GM18511 (cell line): ENCODE data around the gene ATRAID.

Experiments
- ATAC-seq: cut with Tn5 transposase; IDR thresholded peaks from one replicate; pipeline ENCODE4 v1.9.1; 2021; ENCODE audit warnings: mild to moderate bottlenecking, moderate library complexity; ENCODE audit not compliant: unreplicated experiment

ATRAID gene

GRCh38 chr2:27247893-27248292 lies 36.1 kb downstream of the ATRAID start:
- no peak for ATAC-seq

DNA sequence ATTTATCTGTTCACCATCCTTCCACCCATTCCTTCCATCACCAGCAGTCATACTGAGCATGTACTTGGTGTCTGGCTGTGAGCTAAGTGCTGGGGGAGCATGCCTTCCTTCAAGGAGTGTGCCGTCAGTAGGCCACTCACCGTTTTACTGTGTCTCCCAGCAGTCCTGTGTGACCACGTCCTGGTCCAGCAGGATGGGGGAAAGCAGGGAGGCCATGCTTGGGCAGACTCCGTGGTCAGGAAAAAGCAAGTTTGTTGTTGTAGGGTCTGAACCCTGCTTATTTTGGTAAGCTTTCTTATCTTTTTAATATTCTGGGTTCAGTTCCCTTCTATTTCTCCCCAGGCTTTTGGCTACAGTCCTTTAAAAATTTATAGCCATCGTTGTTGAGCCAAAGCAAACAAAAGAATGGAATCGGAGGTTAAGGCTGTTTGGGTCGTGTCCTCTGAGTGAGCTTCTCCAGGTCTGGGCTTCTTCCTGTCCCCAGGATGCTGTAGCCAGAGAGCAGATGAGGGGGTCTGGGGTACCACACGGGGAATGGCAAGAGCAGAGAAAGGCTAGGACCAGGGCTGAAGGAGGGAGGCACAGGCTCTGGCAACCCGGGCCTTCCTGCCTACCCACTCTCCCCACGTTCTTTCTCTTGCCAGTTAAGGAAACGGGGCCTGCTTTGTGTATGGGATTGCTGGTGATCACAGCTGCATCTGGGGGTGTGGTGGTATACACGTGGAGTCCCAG lies 37.5 kb downstream of the ATRAID start:
- ATAC-seq: no peak

DNA sequence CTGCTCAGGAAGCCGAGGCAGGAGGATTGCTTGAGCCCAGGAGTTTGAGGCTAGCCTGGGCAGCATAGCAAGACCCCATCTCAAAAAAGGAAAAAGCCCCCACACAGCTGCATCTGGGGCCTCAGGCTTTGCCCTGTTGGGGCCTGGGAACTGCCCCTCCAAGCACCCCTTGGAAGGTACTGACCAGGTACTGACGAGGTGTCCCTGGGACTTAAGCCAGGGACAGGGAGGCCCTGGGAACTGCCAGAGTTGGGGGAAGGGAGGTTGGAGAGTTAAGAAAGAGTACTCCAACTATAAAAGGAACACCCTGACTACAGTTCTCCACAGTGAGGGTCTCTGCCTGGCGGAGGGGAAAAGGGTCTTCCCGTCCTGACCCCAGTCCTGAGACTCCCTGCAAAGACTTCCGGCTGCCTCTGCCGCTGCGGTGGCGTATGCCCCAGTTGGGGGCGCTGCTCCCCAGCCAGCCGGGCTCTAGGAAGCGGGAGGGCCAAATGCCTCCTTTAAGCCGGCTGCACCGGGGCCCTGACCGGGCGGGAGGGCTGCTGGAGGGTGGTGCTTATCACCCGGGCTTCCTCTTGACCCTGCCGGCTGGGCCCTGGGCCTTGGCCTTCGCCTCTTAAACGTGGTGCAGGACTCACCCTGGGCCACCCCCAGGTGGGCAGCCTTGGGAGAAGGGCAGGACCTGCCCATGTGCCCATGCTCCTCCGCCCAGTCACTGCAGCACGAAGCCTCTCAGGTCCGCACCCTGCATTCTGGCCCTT lies 38.2 kb downstream of the ATRAID start:
- ATAC-seq: no peak

DNA sequence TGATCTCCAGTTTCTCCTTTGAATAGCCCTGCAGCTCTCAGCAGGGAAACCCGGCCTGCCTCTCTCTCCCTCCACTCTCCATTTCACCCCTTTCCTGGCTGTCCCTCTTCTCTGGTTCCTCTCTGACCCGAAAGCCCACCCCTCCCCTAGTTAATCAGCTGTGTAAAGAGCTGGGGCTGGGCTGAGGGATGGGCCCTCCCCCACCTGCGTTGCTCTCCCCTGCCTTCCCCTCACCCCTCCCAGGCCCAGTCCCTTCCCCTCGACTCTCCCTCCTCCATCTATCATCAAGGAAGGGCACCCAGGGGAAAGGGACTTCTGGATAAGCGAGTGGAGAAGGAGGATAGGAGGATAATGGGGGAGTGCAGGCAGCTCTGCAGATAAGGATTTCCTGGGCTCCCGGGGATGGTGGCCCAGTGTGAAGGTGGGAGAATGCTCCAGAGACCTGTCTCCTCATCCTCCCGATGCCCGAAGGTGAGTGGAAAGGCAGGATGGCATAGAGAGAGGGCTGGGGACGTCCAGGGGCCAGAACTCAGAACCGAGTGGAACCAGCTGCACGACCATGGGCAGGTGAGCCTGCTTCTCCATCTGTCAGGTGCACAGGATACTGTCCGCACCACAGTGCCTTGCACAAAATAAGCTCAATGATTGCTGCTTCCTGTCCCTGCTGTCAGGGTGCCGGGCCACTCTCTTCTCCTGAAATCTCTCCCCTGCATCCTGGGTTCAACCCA lies 39.0 kb downstream of the ATRAID start:
- ATAC-seq: no peak

DNA sequence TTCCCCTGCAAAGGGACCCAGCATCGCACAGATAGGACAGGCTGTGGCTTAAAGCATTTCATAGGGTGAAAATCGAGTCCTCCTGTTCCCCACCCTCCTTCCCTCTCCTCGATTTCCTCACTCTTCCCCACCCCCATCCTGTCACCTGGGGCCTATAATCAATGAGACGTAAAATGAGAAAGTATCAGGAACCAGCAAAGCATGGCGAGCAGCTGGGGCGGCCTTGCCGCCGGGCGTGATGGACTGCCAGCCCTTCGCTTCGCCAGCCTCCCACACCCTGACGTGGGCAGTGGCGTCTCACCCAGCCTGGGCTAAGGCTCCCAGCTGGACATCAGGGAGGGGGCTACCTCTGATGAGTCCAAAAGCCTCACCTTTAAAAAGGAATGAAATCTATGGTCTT lies 39.9 kb downstream of the ATRAID start:
- no peak for ATAC-seq

DNA sequence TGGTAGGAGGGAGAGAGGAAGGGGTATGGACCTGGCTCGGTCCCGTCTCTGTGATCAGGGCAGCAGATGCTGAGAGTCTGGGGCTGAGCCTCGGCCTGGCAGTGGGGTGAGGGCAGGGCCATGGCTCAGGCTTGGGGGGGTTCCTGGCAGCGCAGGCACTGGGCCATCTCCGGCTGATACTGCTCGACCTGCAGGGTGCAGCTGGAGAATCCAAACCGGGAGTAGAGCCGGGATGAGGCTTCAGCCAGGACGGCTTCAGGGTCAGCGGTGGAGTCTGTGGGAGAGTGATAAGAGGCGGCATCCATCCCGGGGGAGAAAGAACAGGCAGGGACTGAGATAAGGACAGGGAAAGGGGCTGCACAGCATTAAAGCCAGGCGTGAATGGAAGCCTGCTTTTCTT lies 43.3 kb downstream of the ATRAID start:
- ATAC-seq: no peak

GRCh38 chr2:27255660-27256059 lies 43.8 kb downstream of the ATRAID start:
- no peak for ATAC-seq

DNA sequence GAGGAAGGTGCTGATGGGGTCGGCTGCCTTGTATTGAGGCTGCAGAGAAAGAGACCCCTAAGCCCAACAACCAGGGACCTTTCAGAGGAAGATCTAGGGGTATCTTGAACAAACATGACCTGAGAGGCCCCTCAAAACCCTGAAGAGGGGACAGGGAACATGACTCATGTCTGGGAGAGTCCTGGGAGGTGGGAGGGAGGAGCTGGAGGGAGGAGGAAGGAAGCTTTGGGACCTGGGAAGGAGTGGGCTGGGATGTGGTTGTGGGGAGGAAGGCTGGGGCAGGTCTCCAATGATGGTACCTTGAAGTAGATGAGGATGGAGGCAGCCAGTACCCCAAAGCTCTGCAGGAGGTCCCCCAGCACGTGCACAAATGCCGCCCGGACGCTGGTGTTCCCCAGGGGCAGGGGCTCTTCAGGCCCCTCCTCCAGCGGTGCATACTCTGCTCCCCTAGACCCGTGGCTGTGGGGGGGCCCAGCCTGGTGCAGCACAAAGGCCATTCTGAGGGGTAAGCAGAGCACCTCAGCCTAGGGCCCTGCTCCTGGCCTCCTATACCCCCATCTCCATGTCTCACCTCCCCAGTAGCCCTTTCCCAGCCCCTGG lies 45.1 kb downstream of the ATRAID start:
- ATAC-seq: no peak

GRCh38 chr2:27258051-27258450 lies 46.2 kb downstream of the ATRAID start:
- no peak for ATAC-seq

DNA sequence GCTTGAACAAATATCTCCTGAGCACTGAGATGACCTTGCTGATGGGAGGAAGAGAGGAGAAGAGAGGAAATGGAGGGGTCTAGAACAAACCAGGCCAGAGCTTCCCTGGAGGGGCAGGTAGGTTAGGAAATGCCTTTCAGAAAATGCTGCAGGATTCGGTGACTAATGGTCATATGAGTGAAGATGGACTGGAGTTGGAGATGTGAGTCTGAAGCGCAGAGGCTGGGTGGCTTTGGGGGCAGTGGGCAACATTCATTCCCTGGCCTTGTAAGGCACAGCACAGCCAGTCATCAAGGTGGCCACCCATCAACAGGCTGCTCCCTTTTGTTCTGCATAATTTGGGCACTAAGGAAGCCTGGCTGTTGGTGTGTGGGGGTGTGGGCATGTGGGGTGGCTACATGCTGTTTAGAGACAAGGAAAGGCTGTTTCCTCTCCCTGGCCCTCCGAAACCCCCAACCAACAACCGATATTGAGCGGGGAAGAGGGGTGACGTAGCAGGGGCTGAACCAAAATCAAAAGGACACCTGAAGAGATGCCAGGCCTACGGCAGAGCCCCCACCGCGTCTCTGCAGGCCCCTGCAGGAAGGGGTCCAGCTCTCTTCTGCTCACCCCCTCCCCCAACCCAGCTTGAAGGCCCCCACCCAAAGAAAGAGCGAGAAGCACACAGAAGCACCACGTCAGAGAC lies 49.5 kb downstream of the ATRAID start:
- no peak for ATAC-seq

DNA sequence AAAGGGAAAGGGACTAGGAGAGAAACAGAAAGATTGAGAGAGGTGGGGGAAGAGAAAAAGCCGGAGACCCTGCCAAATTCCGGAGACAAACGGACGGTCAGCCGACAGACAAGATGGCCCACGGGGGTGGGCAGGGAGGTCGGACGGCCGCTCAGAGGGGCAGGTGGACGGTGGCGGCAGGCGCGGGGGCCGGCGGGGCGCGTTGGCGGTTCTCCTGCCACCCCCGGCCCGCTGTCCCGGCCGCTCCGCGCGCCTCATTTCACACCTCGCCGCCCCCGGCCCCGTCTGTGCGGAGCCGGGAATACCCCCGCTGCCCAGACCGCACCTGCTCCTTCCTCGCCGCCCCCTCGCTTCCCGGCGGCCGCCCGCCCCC lies 50.1 kb downstream of the ATRAID start:
- ATAC-seq: no peak

GRCh38 chr2:27262379-27263286 lies 50.8 kb downstream of the ATRAID start, which contains the start of gene SLC30A3:
SLC30A3 (minus strand) TSS chr2:27263047; CDS start chr2:27262906, 141 bp downstream.
- ATAC-seq: no peak

DNA sequence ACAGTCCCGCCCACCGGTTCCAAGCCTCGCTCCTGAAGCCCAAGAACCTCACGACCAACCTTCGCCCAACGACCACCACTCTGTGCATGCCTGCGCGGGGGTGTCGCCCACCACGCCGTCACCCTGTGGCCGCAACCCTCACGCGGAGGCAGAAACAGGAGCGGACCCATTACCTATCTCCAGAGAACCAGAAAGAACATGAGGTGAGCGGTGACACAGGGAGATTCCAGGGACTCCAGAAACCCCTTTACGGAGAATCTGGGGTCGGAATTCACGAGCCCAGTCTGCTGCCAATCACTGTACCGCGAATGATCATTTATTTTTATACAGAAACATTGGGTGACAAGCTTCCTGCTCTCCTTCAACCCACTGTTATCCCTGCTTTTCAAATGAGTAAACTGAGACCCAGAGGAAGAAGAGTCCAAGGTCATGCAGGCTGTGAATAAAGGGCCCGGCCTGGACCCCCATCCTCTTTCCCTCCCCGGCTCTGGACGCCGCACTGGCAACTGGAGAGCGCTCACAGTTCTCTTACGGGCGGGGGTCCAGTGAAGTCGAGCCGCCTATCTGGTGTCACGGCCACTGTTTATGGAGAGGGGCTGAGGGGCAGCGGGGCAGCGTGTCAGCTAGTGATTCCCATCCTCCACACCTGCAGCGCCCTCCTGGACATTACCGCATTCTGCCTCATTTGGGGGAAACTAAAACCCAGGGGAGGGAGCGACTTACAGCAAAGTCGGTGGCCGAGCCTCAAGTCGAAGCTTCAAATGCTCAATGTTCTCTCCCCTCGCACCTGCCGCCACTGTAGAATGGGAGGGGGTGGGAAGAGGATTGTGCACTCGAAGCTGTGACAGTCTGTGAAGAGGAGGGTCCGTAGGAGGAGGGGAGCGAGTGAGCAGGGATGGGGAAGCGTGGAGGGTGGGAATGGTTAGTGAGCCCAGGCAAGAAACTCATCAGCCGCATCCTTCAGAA lies 51.7 kb downstream of the ATRAID start:
- ATAC-seq: no peak

DNA sequence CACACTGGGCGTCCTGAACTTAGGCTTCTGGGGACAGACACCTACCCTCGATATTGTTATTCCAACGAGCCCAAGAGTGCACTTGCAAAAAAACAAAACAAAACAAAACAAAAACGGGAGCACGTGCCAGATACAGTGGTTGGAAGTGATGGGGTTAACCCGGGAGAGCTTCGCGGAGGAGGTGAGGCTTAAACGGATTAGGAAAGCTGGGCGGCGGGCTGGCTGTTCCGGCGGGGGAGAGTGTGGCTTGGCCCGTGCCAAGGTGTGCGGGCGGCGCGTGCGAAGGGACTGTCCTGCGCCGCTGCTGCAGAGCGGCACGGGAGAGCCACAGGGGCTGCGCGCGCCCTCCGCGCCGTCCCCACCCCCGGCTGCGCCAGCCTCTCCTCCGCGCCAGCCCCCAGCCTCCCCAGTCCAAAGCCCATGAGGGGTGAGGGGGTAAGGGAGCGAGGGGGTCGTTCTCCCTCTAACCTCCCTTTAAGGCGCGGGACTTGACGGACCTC lies 52.5 kb downstream of the ATRAID start:
- no peak for ATAC-seq

GRCh38 chr2:27264753-27265535 lies 53.1 kb downstream of the ATRAID start:
- no peak for ATAC-seq

DNA sequence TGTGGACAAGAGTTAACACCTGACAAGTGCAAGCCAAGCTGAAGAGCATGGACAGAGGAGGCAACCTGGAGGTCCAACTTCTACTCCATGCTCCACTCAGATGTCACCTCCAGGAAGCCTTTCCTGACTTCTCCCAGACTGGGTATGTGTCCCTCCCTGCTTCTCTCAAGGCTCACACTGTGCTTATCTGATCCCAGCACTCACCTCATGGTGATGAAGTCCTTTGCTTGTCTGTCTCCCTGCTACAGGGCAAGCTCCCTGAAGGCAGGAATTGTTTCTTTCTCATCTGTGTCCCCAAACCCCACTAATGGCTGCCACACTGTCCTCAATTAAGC lies 53.7 kb downstream of the ATRAID start:
- no peak for ATAC-seq
